Muscle of leg (tissue), 11 donors: Measurements from ENCODE around the gene RBFOX1. TPM values are rescaled to one million over a fixed set of nuclear protein-coding genes. Genes with fewer than 3 reads are reported as not detected.

Source experiments
- DNase-seq: peaks from one replicate; pipeline ENCODE4 v3.0.0; 2013
- H3K27ac ChIP-seq: one replicate; pipeline ENCODE4 v1.5.1; 2013; ENCODE audit warnings: mild to moderate bottlenecking, low read length, control low read depth
- H3K27me3 ChIP-seq: one replicate; pipeline ENCODE4 v1.6.1; 2013; ENCODE audit warnings: low read length; ENCODE audit not compliant: control insufficient read depth, insufficient read depth
- H3K36me3 ChIP-seq: one replicate; pipeline ENCODE4 v1.6.1; 2013; ENCODE audit warnings: low read length; ENCODE audit not compliant: control insufficient read depth, insufficient read depth
- H3K4me1 ChIP-seq: one replicate; pipeline ENCODE4 v1.6.1; 2013; ENCODE audit warnings: low read length; ENCODE audit not compliant: control insufficient read depth, insufficient read depth
- H3K4me3 ChIP-seq: one replicate; pipeline ENCODE4 v1.5.1; 2013; ENCODE audit warnings: low read length, control low read depth
- H3K9me3 ChIP-seq: replicated peaks from 2 replicates; pipeline ENCODE4 v1.6.1; 2013; ENCODE audit warnings: low read depth, low read length; ENCODE audit not compliant: control insufficient read depth
- WGBS: methylation state at CpG from one replicate; pipeline ENCODE4 v1.1.5; 2013; ENCODE audit warnings: missing lambda C conversion rate; ENCODE audit not compliant: insufficient coverage; 5-methylcytosine and 5-hydroxymethylcytosine counted together
- polyA plus RNA-seq, 8 donors: library from polyadenylated mRNA; unstranded; fragments of 120-200 nt; gene quantifications; one replicate each; pipeline versions ENCODE4 v1.2.1 to v1.2.3, GENCODE V29; 2013; ENCODE audit warnings: inconsistent platforms in 1 of 8, low replicate concordance in 1 of 8; ENCODE audit not compliant: insufficient read length in 8 of 8, insufficient read depth in 1 of 8
- total RNA-seq: library from RNA; stranded (reverse); fragments of 120-200 nt; gene quantifications from one replicate; pipeline ENCODE4 v1.2.4, GENCODE V29; 2013

RBFOX1 gene
- total and polyA plus RNA-seq, 9 donors = 31.1 to 84.6 (median 47.6) TPM

DNA sequence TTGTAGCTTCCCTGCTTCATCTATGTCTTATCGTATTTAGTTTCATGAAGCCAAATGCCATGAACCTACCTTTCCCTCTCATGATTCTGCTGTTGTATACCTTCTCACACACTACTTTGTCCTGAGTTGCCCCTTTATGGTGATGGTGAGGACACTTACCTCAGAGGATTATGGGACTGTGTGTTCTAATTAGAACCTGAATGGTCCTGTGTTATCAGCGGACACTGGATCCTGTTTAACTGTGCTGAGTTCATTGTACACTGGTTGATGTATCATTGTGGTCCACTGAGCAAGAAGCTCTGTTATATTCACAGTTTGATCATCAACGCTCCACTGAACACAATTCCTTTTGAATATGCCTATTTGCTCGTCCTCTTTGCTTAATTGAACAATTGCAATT is 343.0 kb downstream of the RBFOX1 start:
- Histone ChIP-seq H3K4me3 (no peak overlapping the region), H3K27me3 (no peaks in the 10 kb centered on the region), H3K27ac (no peak overlapping the region), H3K36me3 (no peaks in the 10 kb centered on the region), H3K9me3 (no peaks in the 10 kb centered on the region), H3K4me1 (no peaks in the 10 kb centered on the region)
- no CpG with 5 or more reads among the region's 4 CpGs for WGBS
- DNase-seq = no peak

DNA sequence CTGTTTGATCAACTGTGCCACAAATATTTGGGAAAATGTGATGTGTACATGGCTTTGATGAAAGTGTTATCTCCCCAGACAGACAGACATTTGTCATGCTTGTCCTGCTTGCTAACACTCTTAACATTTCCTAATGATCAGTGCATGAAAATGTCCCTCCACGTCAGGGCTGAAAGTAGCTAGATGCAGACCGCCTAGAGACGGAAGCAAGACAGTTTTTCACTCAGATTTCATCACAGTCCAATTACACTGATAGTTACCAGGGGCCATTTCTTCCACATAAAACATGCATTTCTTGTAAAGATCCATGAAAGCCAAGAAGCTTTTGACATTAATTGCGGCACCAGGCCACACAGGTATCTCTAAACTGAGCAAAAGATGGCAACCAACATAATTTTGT is 347.7 kb downstream of the RBFOX1 start:
- Histone ChIP-seq H3K27ac (no peak overlapping the region), H3K9me3 (no peaks in the 10 kb centered on the region), H3K36me3 (no peaks in the 10 kb centered on the region), H3K4me3 (no peak overlapping the region), H3K4me1 (no peaks in the 10 kb centered on the region), H3K27me3 (no peaks in the 10 kb centered on the region)
- WGBS = 60% methylated on average over 3 of the region's 4 CpGs
- DNase-seq = no peak

DNA sequence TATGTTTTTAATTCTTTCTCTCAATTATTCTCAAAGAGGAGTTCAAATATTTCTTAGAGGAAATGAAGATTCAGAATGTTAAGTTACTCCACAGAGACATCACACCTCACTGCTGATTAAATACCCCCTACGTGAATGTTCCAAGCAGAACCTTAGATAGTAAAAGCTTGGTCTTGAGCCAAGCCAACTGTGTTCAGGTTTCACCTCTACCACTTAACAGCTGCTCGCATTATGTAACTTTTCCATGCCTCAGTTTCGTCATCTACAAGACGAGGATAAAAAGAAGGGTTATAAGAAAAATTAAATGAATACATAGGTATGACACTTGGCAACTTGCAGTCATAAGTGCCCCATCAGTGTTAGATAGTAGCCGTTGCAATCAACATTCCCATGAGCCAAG is 356.2 kb downstream of the RBFOX1 start:
- no peak overlapping the region for H3K4me3 ChIP-seq
- no peaks in the 10 kb centered on the region for H3K27me3 ChIP-seq
- H3K9me3 ChIP-seq = no peaks in the 10 kb centered on the region
- H3K4me1 ChIP-seq = no peaks in the 10 kb centered on the region
- WGBS = 83% methylated on average over 1 of the region's 5 CpGs
- no peak for DNase-seq
- H3K27ac ChIP-seq = no peak overlapping the region
- H3K36me3 ChIP-seq = no peaks in the 10 kb centered on the region

DNA sequence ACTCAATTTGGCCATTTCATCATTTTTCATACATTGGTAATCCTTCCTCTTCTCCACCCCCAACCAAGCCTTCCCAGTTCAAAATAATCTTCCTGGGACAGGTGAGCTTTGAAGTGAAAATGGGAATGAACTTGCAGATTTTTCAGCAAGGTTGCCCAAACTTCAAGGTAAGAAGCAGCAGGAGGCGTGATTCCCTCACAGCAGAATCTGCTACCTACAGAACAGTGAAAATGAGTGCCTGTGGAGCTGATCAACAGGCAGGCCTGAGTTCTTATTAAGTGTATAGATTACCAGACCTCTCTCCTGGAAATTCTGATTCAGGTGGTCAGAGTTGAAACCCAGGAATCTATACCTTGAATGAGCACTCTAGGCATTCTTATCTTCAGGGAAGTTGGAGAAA is 356.6 kb downstream of the RBFOX1 start:
- DNase-seq = no peak
- H3K27me3 ChIP-seq = no peaks in the 10 kb centered on the region
- no peaks in the 10 kb centered on the region for H3K9me3 ChIP-seq
- no peaks in the 10 kb centered on the region for H3K36me3 ChIP-seq
- no CpG with 5 or more reads among the region's 1 CpG for WGBS
- H3K4me3 ChIP-seq = no peak overlapping the region
- no peaks in the 10 kb centered on the region for H3K4me1 ChIP-seq
- H3K27ac ChIP-seq = no peak overlapping the region

DNA sequence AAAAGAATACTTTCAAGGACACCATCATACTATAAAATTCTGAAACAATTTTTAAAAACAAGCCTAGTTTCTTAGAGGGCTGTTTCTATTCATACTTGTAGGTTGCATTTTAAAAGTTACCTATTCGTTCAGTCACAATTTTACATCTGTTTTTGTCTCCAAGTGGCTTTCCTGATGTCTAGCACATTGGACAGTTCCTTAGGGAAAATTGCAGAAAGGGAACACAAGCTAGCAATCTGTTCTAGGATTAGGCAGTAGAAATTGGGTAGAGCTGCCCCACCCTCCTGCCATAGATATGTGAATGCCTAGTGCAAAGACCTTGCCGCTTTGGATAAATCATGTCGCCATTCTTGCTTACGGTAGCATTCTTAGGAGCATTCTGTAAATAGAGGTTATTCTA is 358.9 kb downstream of the RBFOX1 start:
- WGBS = 80% methylated on average over 2 of the region's 4 CpGs
- no peaks in the 10 kb centered on the region for H3K27me3 ChIP-seq
- H3K4me1 ChIP-seq = no peaks in the 10 kb centered on the region

DNA sequence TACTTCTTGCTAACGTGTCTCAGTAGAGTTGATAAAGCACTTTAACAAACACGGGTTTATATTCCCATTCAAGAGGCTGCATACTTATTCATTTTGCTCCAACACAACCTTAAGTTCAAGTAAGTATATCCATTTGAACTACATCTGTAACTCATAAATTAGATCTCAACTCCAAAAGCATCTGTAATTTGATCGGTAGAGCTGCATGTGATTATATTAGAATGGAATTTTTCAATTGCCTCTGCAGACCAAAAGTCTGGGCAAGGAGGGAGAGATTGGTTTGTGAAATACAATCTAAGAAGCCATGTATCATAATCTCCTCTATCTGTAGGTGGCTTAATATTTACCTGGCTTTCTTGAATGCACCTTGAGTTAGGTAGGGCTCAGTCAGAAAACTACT is 371.0 kb downstream of the RBFOX1 start:
- peaks cover 5% of the 10 kb centered on the region for H3K4me1 ChIP-seq
- no peak overlapping the region for H3K27ac ChIP-seq
- WGBS = no CpG with 5 or more reads among the region's 3 CpGs
- H3K9me3 ChIP-seq = no peaks in the 10 kb centered on the region
- no peaks in the 10 kb centered on the region for H3K27me3 ChIP-seq
- H3K36me3 ChIP-seq = no peaks in the 10 kb centered on the region
- DNase-seq = peak; percentile 69
- H3K4me3 ChIP-seq = no peak overlapping the region

More for the DNA sequence above, 358.9 kb downstream of the RBFOX1 start:
- DNase-seq = no peak
- Histone ChIP-seq H3K36me3 (no peaks in the 10 kb centered on the region), H3K4me3 (no peak overlapping the region), H3K27ac (no peak overlapping the region), H3K9me3 (no peaks in the 10 kb centered on the region)

DNA sequence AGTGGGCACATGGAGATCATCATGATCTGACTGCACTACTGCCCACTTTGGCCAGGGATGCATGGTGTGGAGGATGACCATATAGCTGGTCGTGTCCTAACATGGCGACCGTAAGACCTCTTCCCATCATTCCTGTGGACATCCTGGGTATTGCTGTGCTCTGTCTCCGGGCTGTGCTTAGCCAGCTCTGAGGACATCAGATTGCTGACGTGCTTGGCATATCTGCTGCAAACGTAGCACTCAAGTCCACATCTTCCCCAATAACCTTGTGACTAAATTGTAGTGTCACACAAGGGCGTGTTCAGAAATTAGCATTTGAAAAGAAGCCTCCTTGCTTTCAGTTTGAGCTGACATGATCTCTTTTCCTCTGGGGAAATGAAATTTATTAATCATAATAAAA is 373.2 kb downstream of the RBFOX1 start:
- no peak overlapping the region for H3K4me3 ChIP-seq
- DNase-seq = no peak
- H3K27ac ChIP-seq = no peak overlapping the region
- H3K36me3 ChIP-seq = peaks cover 2% of the 10 kb centered on the region
- peaks cover 5% of the 10 kb centered on the region for H3K4me1 ChIP-seq
- H3K9me3 ChIP-seq = no peaks in the 10 kb centered on the region
- no peaks in the 10 kb centered on the region for H3K27me3 ChIP-seq
- WGBS = 98% methylated on average over 5 of the region's 7 CpGs

DNA sequence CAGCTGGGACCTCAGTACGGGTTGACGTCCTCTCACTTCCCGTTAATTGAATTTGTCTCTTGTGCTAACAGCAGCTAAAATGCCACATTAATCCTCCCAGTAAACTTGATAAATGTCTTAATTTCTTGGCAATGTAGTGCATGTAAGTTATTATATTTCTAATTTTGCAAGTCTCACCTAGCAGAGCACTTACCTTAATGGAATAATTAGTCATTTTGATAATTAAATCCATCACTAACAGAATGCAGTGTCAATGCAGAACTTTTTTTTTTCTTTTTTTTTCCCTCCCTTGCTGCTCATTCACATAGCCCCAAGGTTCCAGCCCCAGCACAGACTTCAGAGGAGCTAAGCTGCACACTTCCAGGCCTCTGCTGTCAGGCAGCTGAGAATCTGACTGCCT is 376.5 kb downstream of the RBFOX1 start:
- Histone ChIP-seq H3K4me1 (peaks cover 2% of the 10 kb centered on the region), H3K27me3 (no peaks in the 10 kb centered on the region), H3K4me3 (no peak overlapping the region), H3K27ac (no peak overlapping the region), H3K9me3 (no peaks in the 10 kb centered on the region), H3K36me3 (peaks cover 2% of the 10 kb centered on the region)
- DNase-seq = no peak
- WGBS = no CpG with 5 or more reads among the region's 3 CpGs

DNA sequence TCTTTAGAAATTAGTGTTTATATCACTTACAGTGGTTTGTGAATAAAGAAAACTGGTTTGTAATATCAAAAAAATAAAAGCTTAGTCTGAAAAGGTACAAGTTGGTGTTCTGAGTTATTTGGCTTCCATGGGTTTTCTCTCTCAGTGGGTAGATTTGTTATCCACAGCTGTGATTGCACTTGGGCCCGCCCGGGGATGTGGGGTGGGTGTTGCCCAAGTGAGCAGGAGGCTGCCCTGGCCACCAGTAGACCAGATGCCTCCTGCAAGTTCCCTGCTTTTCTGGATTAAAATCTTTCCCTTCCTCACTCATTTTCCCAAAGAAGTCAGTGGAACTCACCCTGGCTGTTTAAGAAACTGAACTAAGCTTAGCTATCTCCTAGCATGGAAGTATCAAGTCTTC is 380.6 kb downstream of the RBFOX1 start:
- peaks cover 2% of the 10 kb centered on the region for H3K36me3 ChIP-seq
- WGBS = 50% methylated on average over 2 of the region's 2 CpGs
- peaks cover 13% of the 10 kb centered on the region for H3K4me1 ChIP-seq
- H3K27ac ChIP-seq = no peak overlapping the region
- H3K27me3 ChIP-seq = no peaks in the 10 kb centered on the region
- H3K9me3 ChIP-seq = no peaks in the 10 kb centered on the region
- H3K4me3 ChIP-seq = no peak overlapping the region
- no peak for DNase-seq

DNA sequence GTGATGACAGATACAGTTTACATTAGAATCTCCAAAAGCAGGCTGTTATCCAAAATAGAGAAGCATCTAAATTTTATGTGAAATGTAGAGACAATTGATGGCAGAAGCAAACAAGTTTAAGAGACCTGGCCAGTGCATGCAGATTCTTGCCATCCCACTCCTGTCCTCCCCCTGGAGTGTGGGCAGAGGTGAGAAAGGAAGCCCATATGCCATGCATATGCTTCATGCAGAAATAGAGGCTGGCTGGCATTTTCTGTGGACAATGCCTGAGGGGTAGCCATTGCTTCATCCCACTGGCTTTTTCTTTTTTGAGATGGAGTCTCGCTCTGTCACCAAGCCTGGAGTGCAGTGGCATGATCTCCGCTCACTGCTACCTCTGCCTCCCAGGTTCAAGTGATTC is 382.1 kb downstream of the RBFOX1 start:
- WGBS = 100% methylated on average over 2 of the region's 2 CpGs
- Histone ChIP-seq H3K27me3 (no peaks in the 10 kb centered on the region), H3K27ac (no peak overlapping the region), H3K4me3 (no peak overlapping the region), H3K4me1 (peaks cover 13% of the 10 kb centered on the region), H3K36me3 (no peaks in the 10 kb centered on the region), H3K9me3 (no peaks in the 10 kb centered on the region)
- no peak for DNase-seq
